Measurements from ENCODE around the gene CCDC110.
"Not testable (repeated sequence)": the region's sequence is repeated elsewhere in the genome, so short reads cannot be mapped to it uniquely, and the experiment has no call there.

Gene CCDC110

GRCh38 chr4:185514182-185514697 lies 42.7 kb upstream of the CCDC110 start:
- DNase-seq: no peak
- TF ChIP-seq CTCF (IDR thresholded peaks at IDR 0.05; ENCODE audit: low read depth, low read length, missing control alignments): no peak
- H3K4me3 ChIP-seq (ENCODE audit: low read depth, low read length): no peak overlapping the region
- no peak overlapping the region for H3K27ac ChIP-seq
- no peaks in the 10 kb centered on the region for H3K27me3 ChIP-seq (replicated peaks)
- no peaks in the 10 kb centered on the region for H3K36me3 ChIP-seq (replicated peaks)
- in situ Hi-C loops (cut with HindIII; ENCODE audit: low pct_ligation_motif_present, low sequenced_read_pairs): no loop called here

- in situ Hi-C loops (cut with HindIII; ENCODE audit: low pct_ligation_motif_present, low sequenced_read_pairs): no loop called here
- no peak overlapping the region for H3K4me3 ChIP-seq (ENCODE audit: low read depth, low read length)
- peak; percentile 55 for DNase-seq
- no peak for TF ChIP-seq CTCF (IDR thresholded peaks at IDR 0.05; ENCODE audit: low read depth, low read length, missing control alignments)
- H3K36me3 ChIP-seq (replicated peaks): no peaks in the 10 kb centered on the region
- no peak overlapping the region for H3K27ac ChIP-seq
- H3K27me3 ChIP-seq (replicated peaks): no peaks in the 10 kb centered on the region
Measured at GRCh38 chr4:185513489-185514181, 42.1 kb upstream of the CCDC110 start.

DNA sequence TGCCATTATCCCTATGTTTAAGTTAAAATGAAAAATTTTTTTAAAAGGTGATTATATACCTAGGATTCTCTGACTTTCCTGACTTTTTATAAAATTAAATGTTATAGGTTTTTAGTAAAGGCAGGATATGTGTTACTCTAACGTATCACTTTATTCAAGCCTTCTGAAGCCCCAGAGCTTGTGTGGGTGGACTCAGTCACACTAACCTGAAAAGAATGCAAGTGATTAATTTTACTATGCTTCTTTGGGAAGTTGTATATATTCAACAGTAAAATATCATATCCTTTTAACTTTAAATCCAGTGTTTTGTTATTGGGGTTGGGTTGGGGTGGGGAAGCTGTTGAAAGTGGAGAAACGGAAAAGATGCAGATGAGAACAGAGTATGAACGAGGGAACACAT lies 41.0 kb upstream of the CCDC110 start:
- H3K27ac ChIP-seq: peak overlapping the region; percentile 33
- H3K36me3 ChIP-seq (replicated peaks): no peaks in the 10 kb centered on the region
- in situ Hi-C loops (cut with HindIII; ENCODE audit: low pct_ligation_motif_present, low sequenced_read_pairs): no loop called here
- peak; percentile 59 for DNase-seq
- no peak for TF ChIP-seq CTCF (IDR thresholded peaks at IDR 0.05; ENCODE audit: low read depth, low read length, missing control alignments)
- H3K4me3 ChIP-seq (ENCODE audit: low read depth, low read length): no peak overlapping the region
- H3K27me3 ChIP-seq (replicated peaks): no peaks in the 10 kb centered on the region

GRCh38 chr4:185511243-185511642 lies 39.7 kb upstream of the CCDC110 start:
- H3K36me3 ChIP-seq (replicated peaks); in situ Hi-C loops (cut with HindIII; ENCODE audit: low pct_ligation_motif_present, low sequenced_read_pairs); H3K27me3 ChIP-seq (replicated peaks); H3K27ac ChIP-seq; H3K4me3 ChIP-seq (ENCODE audit: low read depth, low read length); DNase-seq: not testable (repeated sequence)

- H3K36me3 ChIP-seq (replicated peaks): no peaks in the 10 kb centered on the region
- in situ Hi-C loops (cut with HindIII; ENCODE audit: low pct_ligation_motif_present, low sequenced_read_pairs): no loop called here
- TF ChIP-seq CTCF (IDR thresholded peaks at IDR 0.05; ENCODE audit: low read depth, low read length, missing control alignments): no peak
- H3K27me3 ChIP-seq (replicated peaks): no peaks in the 10 kb centered on the region
- H3K4me3 ChIP-seq (ENCODE audit: low read depth, low read length): no peak overlapping the region
- no peak overlapping the region for H3K27ac ChIP-seq
- no peak for DNase-seq
Measured at GRCh38 chr4:185510806-185511205, 39.3 kb upstream of the CCDC110 start.

GRCh38 chr4:185508181-185508580 lies 36.6 kb upstream of the CCDC110 start:
- Histone ChIP-seq H3K27me3 (replicated peaks) (no peaks in the 10 kb centered on the region), H3K27ac (no peak overlapping the region), H3K36me3 (replicated peaks) (no peaks in the 10 kb centered on the region), H3K4me3 (ENCODE audit: low read depth, low read length) (no peak overlapping the region)
- in situ Hi-C loops (cut with HindIII; ENCODE audit: low pct_ligation_motif_present, low sequenced_read_pairs): no loop called here
- DNase-seq: no peak
- no peak for TF ChIP-seq CTCF (IDR thresholded peaks at IDR 0.05; ENCODE audit: low read depth, low read length, missing control alignments)

Data from brain microvascular endothelial cell (primary cell).